ENCODE measurements around the gene TMEM132E.
A peak's percentile ranks its signal among the peaks of the same experiment; 100 is the strongest.

Gene TMEM132E

DNA sequence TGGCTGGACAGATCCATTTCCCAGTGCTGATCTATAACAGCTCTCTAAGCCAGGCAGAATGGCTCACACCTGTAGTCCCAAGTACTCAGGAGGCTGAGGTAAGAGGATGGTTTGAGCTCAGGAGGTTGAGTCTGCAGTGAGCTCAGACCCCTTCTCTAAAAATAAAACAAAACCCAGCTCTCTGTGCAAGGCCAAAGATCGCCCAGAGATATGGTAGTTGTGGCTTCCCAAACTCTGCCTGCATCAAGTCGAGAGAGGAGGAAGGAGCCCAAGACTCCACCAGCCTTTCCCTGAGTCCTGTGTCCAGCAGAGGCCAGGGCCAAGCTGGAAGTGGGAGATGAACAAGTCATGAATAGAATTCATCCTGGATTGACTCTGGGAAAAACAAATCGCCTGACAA, 88.8 kb downstream of the TMEM132E start:
- DNase-seq: no peak

GRCh38 chr17:34669511-34669910, 90.1 kb downstream of the TMEM132E start:
- no peak for DNase-seq

DNA sequence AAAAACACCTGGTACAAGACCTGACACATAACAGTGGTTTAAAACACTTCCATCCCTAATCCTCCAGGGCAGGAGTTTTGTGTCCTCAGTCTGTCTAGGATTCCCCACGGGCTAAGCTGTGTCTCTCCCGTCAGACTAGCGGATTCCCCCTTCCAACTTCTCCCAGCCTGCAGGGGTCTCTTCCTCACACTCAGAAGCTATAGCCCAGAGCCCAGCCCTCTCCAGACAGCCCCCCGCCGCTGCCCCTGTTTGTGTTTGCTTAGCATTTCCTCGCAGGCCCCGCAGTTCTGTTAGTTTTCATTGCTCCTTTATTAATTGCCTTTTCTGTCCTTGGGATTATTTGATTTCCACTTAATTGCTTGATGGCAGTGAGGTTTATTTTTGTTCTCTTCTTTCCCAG, 91.2 kb downstream of the TMEM132E start:
- no peak for DNase-seq

GRCh38 chr17:34671191-34671590, 91.8 kb downstream of the TMEM132E start:
- DNase-seq: no peak

GRCh38 chr17:34672176-34672785, 92.9 kb downstream of the TMEM132E start:
- DNase-seq: no peak

DNA sequence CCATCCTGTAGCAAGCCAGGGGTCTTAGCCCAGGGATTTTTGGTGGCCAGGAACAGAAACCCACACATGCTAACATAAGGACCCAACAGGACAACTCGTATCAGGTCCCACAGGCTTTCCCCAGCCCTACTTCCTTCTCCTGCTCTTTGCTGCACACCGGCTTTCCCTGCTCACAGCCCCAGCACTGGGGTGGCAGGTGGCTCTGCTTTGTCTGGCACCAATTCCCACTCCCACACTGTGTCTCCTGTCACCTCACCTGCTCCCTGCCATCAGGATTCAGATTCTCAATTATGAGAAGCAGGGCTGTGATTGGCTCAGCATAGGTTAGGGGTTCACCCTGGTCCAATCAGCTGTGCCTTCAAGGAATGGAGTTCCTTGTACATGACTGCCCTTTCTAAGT, 94.1 kb downstream of the TMEM132E start:
- no peak for DNase-seq

GRCh38 chr17:34673995-34674890, 94.9 kb downstream of the TMEM132E start:
- DNase-seq: peak; percentile 51

GRCh38 chr17:34675143-34675542, 95.8 kb downstream of the TMEM132E start:
- DNase-seq: no peak

- DNase-seq: no peak
Observed at GRCh38 chr17:34675605-34676004, 96.2 kb downstream of the TMEM132E start.

GRCh38 chr17:34680151-34680550, 100.8 kb downstream of the TMEM132E start:
- DNase-seq: no peak

GRCh38 chr17:34682305-34682704, 102.9 kb downstream of the TMEM132E start:
- DNase-seq: no peak

DNA sequence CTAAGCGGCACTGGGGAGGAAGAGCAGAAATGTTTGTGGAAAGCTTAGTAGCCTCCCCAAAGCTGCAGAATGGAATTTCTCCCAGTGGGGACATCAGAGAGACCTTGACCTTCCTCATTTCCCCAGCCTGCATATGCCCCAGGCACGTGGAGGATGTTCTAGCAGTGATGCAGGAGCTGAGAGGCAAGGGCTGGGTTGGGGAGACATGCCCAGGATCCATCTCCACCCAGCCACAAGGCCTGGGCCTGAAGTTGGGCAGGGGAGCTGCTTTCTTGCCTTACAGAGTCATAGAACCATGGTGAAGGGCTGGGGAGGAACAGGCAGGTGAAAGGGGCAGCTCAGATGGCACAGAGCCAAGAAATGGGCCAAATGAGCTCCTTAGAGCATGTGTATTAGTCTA, 104.0 kb downstream of the TMEM132E start:
- DNase-seq: peak; percentile 6

All from DMS79 (cell line).